Neural cell (in vitro differentiated cells): ENCODE results near the gene ATP2C1. TPM values are rescaled to one million over a fixed set of nuclear protein-coding genes. Genes with fewer than 3 reads are reported as not detected.

Experiments used
- H2AFZ ChIP-seq: fragments of 200-600, 300-800 bp; sonication (generic), shearing (Covaris generic); 2 replicates; pipeline ENCODE4 v1.6.0; 2014; ENCODE audit warnings: low read depth, mild to moderate bottlenecking, antibody characterized with exemption, low read length, moderate library complexity
- H3F3A ChIP-seq: fragments of 200-600 bp; shearing (Covaris generic); 2 replicates; pipeline ENCODE4 v1.6.1; 2016; ENCODE audit warnings: mild to moderate bottlenecking, moderate library complexity, mixed read lengths, antibody characterized with exemption, low read length; ENCODE audit not compliant: insufficient read depth, poor library complexity, severe bottlenecking
- H3K27ac ChIP-seq: fragments of 200-600, 300-800 bp; sonication (generic), shearing (Covaris generic); 2 replicates; pipeline ENCODE4 v1.5.1; 2014; ENCODE audit warnings: mild to moderate bottlenecking, low read length, moderate library complexity
- H3K27me3 ChIP-seq: fragments of 300-800, 200-600 bp; sonication (generic), shearing (Covaris generic); 2 replicates; pipeline ENCODE4 v1.6.0; 2014; ENCODE audit warnings: mild to moderate bottlenecking, low read depth, low read length, moderate library complexity; ENCODE audit not compliant: insufficient read depth
- H3K36me3 ChIP-seq: fragments of 300-800, 200-600 bp; sonication (generic), shearing (Covaris generic); 2 replicates; pipeline ENCODE4 v1.5.1; 2014; ENCODE audit warnings: mild to moderate bottlenecking, antibody characterized with exemption, low read length, moderate library complexity; ENCODE audit not compliant: insufficient read depth
- H3K4me2 ChIP-seq: fragments of 300-800, 200-600 bp; sonication (generic), shearing (Covaris generic); 2 replicates; pipeline ENCODE4 v1.6.0; 2014; ENCODE audit warnings: mild to moderate bottlenecking, low read length
- H3K4me3 ChIP-seq: fragments of 300-800, 200-600 bp; sonication (generic), shearing (Covaris generic); 2 replicates; pipeline ENCODE4 v1.5.1; 2014; ENCODE audit warnings: mild to moderate bottlenecking, low read length, moderate library complexity
- H3K79me2 ChIP-seq: fragments of 200-600 bp; shearing (Covaris generic); replicated peaks from 2 replicates; pipeline ENCODE4 v1.6.0; 2014; ENCODE audit warnings: mild to moderate bottlenecking, low read length, moderate library complexity; ENCODE audit not compliant: insufficient read depth
- H3K9ac ChIP-seq: fragments of 300-800, 200-600 bp; sonication (generic), shearing (Covaris generic); 2 replicates; pipeline ENCODE4 v1.6.1; 2016; ENCODE audit warnings: mild to moderate bottlenecking, low read length, mixed read lengths
- H3K9me2 ChIP-seq: fragments of 200-600 bp; shearing (Covaris generic); 2 replicates; pipeline ENCODE4 v1.6.1; 2016; ENCODE audit warnings: mild to moderate bottlenecking, low read length, mixed read lengths; ENCODE audit not compliant: insufficient read depth
- H3K9me3 ChIP-seq: fragments of 200-600, 300-800 bp; sonication (generic), shearing (Covaris generic); 2 replicates; pipeline ENCODE4 v1.6.1; 2016; ENCODE audit warnings: mild to moderate bottlenecking, mixed run types, low read length, moderate library complexity, mixed read lengths
- H4K20me1 ChIP-seq: fragments of 200-600 bp; shearing (Covaris generic); 2 replicates; pipeline ENCODE4 v1.6.1; 2016; ENCODE audit warnings: mild to moderate bottlenecking, mixed run types; ENCODE audit not compliant: insufficient read depth
- CTCF ChIP-seq: fragments of 450-650 bp; IDR thresholded peaks from 2 replicates; pipeline ENCODE4 v1.5.1; 2014; ENCODE audit warnings: antibody characterized with exemption, mild to moderate bottlenecking, moderate library complexity; ENCODE audit not compliant: poor library complexity, severe bottlenecking
- EP300 ChIP-seq: fragments of 450-650 bp; conservative IDR thresholded peaks from 2 replicates; pipeline ENCODE4 v1.6.1; 2014; ENCODE audit warnings: antibody characterized with exemption, mild to moderate bottlenecking, moderate library complexity; ENCODE audit not compliant: poor library complexity, severe bottlenecking
- EZH2 ChIP-seq: fragments of 200-600, 300-800 bp; shearing (Covaris generic), sonication (generic); IDR thresholded peaks from 2 replicates; pipeline ENCODE4 v1.6.1; 2014; ENCODE audit warnings: antibody characterized with exemption, low read length, borderline replicate concordance, mild to moderate bottlenecking; ENCODE audit not compliant: insufficient read depth, poor library complexity, severe bottlenecking
- MXI1 ChIP-seq: fragments of 450-650 bp; conservative IDR thresholded peaks from 2 replicates; pipeline ENCODE4 v1.6.1; 2014; ENCODE audit warnings: antibody characterized with exemption, mild to moderate bottlenecking; ENCODE audit not compliant: poor library complexity, severe bottlenecking
- POLR2AphosphoS5 ChIP-seq: IDR thresholded peaks from 2 replicates; pipeline ENCODE4 v1.6.1; 2012
- RAD21 ChIP-seq: fragments of 450-650 bp; conservative IDR thresholded peaks from 2 replicates; pipeline ENCODE4 v1.6.1; 2014; ENCODE audit warnings: antibody characterized with exemption, mild to moderate bottlenecking, moderate library complexity
- REST ChIP-seq: IDR thresholded peaks from 2 replicates; pipeline ENCODE4 v1.6.1; 2012; ENCODE audit warnings: borderline replicate concordance
- SMC3 ChIP-seq: fragments of 450-650 bp; conservative IDR thresholded peaks from 2 replicates; pipeline ENCODE4 v1.6.1; 2014; ENCODE audit warnings: antibody characterized with exemption, mild to moderate bottlenecking, moderate library complexity; ENCODE audit not compliant: poor library complexity
- TAF1 ChIP-seq: IDR thresholded peaks from 2 replicates; pipeline ENCODE4 v1.6.1; 2012; ENCODE audit warnings: low read depth
- polyA plus RNA-seq: library from polyadenylated mRNA; depleted of rRNA; stranded (reverse); fragments of >200 nt; gene quantifications from 2 replicates; pipeline ENCODE4 v1.2.3, GENCODE V29; 2014

Gene ATP2C1
- polyA plus RNA-seq, 1 donor from 2014 or later, result 134 TPM

GRCh38 chr3:131008326-131008725 is 114.4 kb downstream of the ATP2C1 start:
- no peaks in the 10 kb centered on the region for H3F3A ChIP-seq
- no peaks in the 10 kb centered on the region for H3K9me2 ChIP-seq
- no peak overlapping the region for H3K4me3 ChIP-seq
- H3K79me2 ChIP-seq, result no peaks in the 10 kb centered on the region
- H3K27me3 ChIP-seq, result no peaks in the 10 kb centered on the region
- TF ChIP-seq MXI1 (no peak), EZH2 (no peak), RAD21 (no peak), CTCF (no peak), TAF1 (no peak), EP300 (no peak), REST (no peak), SMC3 (no peak), POLR2AphosphoS5 (no peak)
- no peak overlapping the region for H3K9ac ChIP-seq
- peaks cover 12% of the 10 kb centered on the region for H3K36me3 ChIP-seq
- no peak overlapping the region for H3K4me2 ChIP-seq
- H2AFZ ChIP-seq, result no peak overlapping the region
- H4K20me1 ChIP-seq, result no peaks in the 10 kb centered on the region
- H3K27ac ChIP-seq, result no peak overlapping the region
- no peaks in the 10 kb centered on the region for H3K9me3 ChIP-seq

- no peaks in the 10 kb centered on the region for H3K27me3 ChIP-seq
- H3K27ac ChIP-seq, result no peak overlapping the region
- TF ChIP-seq TAF1 (no peak), RAD21 (no peak), MXI1 (no peak), SMC3 (no peak), REST (no peak), EP300 (no peak), EZH2 (no peak), CTCF (no peak), POLR2AphosphoS5 (no peak)
- H3K9ac ChIP-seq, result no peak overlapping the region
- no peak overlapping the region for H3K4me2 ChIP-seq
- H4K20me1 ChIP-seq, result no peaks in the 10 kb centered on the region
- H3K9me3 ChIP-seq, result no peaks in the 10 kb centered on the region
- H3F3A ChIP-seq, result no peaks in the 10 kb centered on the region
- H3K79me2 ChIP-seq, result no peaks in the 10 kb centered on the region
- no peaks in the 10 kb centered on the region for H3K9me2 ChIP-seq
- H2AFZ ChIP-seq, result no peak overlapping the region
- H3K36me3 ChIP-seq, result peaks cover 6% of the 10 kb centered on the region
- H3K4me3 ChIP-seq, result no peak overlapping the region
Measured at GRCh38 chr3:131009698-131010097, 115.8 kb downstream of the ATP2C1 start.
